Neuronal stem cell (in vitro differentiated cells): Measurements from ENCODE around the gene DGAT2.

Experiments used
- DNase-seq: peaks from one replicate; pipeline ENCODE4 v3.0.0-alpha.2; 2013; ENCODE audit warnings: low spot score
- H2AFZ ChIP-seq: one replicate; pipeline ENCODE4 v1.6.1; 2013; ENCODE audit warnings: mild to moderate bottlenecking, low read length, inconsistent platforms
- H2AK5ac ChIP-seq: 2 replicates; pipeline ENCODE4 v1.6.1; 2013; ENCODE audit warnings: low read depth, mild to moderate bottlenecking, inconsistent platforms, low read length, moderate library complexity, mixed read lengths
- H2BK120ac ChIP-seq: 2 replicates; pipeline ENCODE4 v1.6.1; 2013; ENCODE audit warnings: low read depth, mild to moderate bottlenecking, inconsistent platforms, low read length, moderate library complexity, mixed read lengths
- H2BK12ac ChIP-seq: one replicate; pipeline ENCODE4 v1.6.1; 2013; ENCODE audit warnings: low read length, inconsistent platforms
- H2BK15ac ChIP-seq: 2 replicates; pipeline ENCODE4 v1.6.1; 2013; ENCODE audit warnings: mild to moderate bottlenecking, low read length, inconsistent platforms, mixed read lengths
- H2BK5ac ChIP-seq: one replicate; pipeline ENCODE4 v1.6.1; 2013; ENCODE audit warnings: inconsistent platforms, mild to moderate bottlenecking, low read length, moderate library complexity
- H3K14ac ChIP-seq: one replicate; pipeline ENCODE4 v1.6.1; 2013; ENCODE audit warnings: low read length, inconsistent platforms
- H3K18ac ChIP-seq: 2 replicates; pipeline ENCODE4 v1.6.1; 2013; ENCODE audit warnings: low read length, inconsistent platforms
- H3K23ac ChIP-seq: 2 replicates; pipeline ENCODE4 v1.6.1; 2013; ENCODE audit warnings: low read depth, mild to moderate bottlenecking, mixed read lengths, low read length, inconsistent platforms; ENCODE audit not compliant: poor library complexity
- H3K27ac ChIP-seq: replicated peaks from 3 replicates; pipeline ENCODE4 v1.5.1; 2013; ENCODE audit warnings: low read length, inconsistent platforms
- H3K27me3 ChIP-seq, 3 experiments: 2 replicates each; pipeline ENCODE4 v1.6.1; 2013; ENCODE audit warnings: low read length in 3 of 3, mild to moderate bottlenecking in 2 of 3, inconsistent platforms in 1 of 3, low read depth in 1 of 3, mixed read lengths in 1 of 3, moderate library complexity in 1 of 3; ENCODE audit not compliant: control insufficient read depth in 3 of 3, insufficient read depth in 3 of 3
- H3K36me3 ChIP-seq, 2 donors: replicated peaks in 1 of 2; 2 replicates each; pipeline ENCODE4 v1.6.1; 2013; ENCODE audit warnings: low read length in 2 of 2; ENCODE audit not compliant: control insufficient read depth in 2 of 2, insufficient read depth in 2 of 2
- H3K4ac ChIP-seq: 2 replicates; pipeline ENCODE4 v1.6.1; 2013; ENCODE audit warnings: inconsistent platforms, mild to moderate bottlenecking, low read length, moderate library complexity
- H3K4me1 ChIP-seq, 2 donors: 1 replicate in 1 of 2; 2 replicates in 1 of 2; pipeline ENCODE4 v1.6.1; 2013; ENCODE audit warnings: low read length in 2 of 2, low read depth in 1 of 2; ENCODE audit not compliant: control insufficient read depth in 2 of 2, insufficient read depth in 1 of 2
- H3K4me2 ChIP-seq: one replicate; pipeline ENCODE4 v1.6.1; 2013; ENCODE audit warnings: mild to moderate bottlenecking, low read length, inconsistent platforms; ENCODE audit not compliant: insufficient read depth, poor library complexity, severe bottlenecking
- H3K4me3 ChIP-seq, 2 donors: 2 replicates each; pipeline ENCODE4 v1.5.1; 2013; ENCODE audit warnings: low read length in 2 of 2, mild to moderate bottlenecking in 2 of 2, inconsistent platforms in 1 of 2, moderate library complexity in 1 of 2
- H3K79me1 ChIP-seq: one replicate; pipeline ENCODE4 v1.6.1; 2013; ENCODE audit warnings: low read depth, mild to moderate bottlenecking, inconsistent platforms, low read length, moderate library complexity
- H3K9ac ChIP-seq: one replicate; pipeline ENCODE4 v1.6.1; 2013; ENCODE audit warnings: mild to moderate bottlenecking, low read depth, low read length, inconsistent platforms; ENCODE audit not compliant: poor library complexity
- H3K9me3 ChIP-seq, 2 donors: replicated peaks in 1 of 2; 2 replicates each; pipeline versions ENCODE3 to v1.6.1; 2013; ENCODE audit warnings: low read length in 2 of 2, mild to moderate bottlenecking in 2 of 2, inconsistent platforms in 1 of 2, low read depth in 1 of 2, mixed read lengths in 1 of 2, moderate library complexity in 1 of 2; ENCODE audit not compliant: control insufficient read depth in 2 of 2, insufficient read depth in 1 of 2
- H4K8ac ChIP-seq: one replicate; pipeline ENCODE4 v1.6.1; 2013; ENCODE audit warnings: low read depth, mild to moderate bottlenecking, inconsistent platforms, low read length, moderate library complexity
- H4K91ac ChIP-seq: one replicate; pipeline ENCODE4 v1.6.1; 2013; ENCODE audit warnings: low read length, low read depth, mild to moderate bottlenecking, inconsistent platforms; ENCODE audit not compliant: poor library complexity
- WGBS, 2 donors: extraction: QIAGEN DNeasy Blood & Tissue Kit; methylation state at CpG; one replicate each; pipeline ENCODE4 v1.1.7; 2013; ENCODE audit warnings: missing lambda C conversion rate in 2 of 2, mixed read lengths in 1 of 2; ENCODE audit not compliant: insufficient read length in 2 of 2, insufficient replicate concordance in 1 of 2; ENCODE audit errors: extremely low coverage in 2 of 2; 5-methylcytosine and 5-hydroxymethylcytosine counted together

DGAT2 gene

GRCh38 chr11:75762158-75762557 is 6.4 kb upstream of the DGAT2 start:
- Histone ChIP-seq H3K79me1 (no peaks in the 10 kb centered on the region), H2AK5ac (no peak overlapping the region), H3K14ac (no peak overlapping the region), H3K9ac (no peak overlapping the region), H2BK5ac (no peak overlapping the region), H4K91ac (no peak overlapping the region), H3K4ac (no peak overlapping the region), H3K4me3 (no peak overlapping the region), H2BK12ac (no peak overlapping the region), H2BK15ac (no peak overlapping the region), H4K8ac (no peak overlapping the region), H3K27ac (no peak overlapping the region), H3K36me3 (no peaks in the 10 kb centered on the region), H3K9me3 (peaks cover 0 to 1% of the 10 kb centered on the region in 2 donors), H2BK120ac (no peak overlapping the region), H3K23ac (no peak overlapping the region), H3K4me2 (no peak overlapping the region), H3K27me3 (peaks cover 0 to 34% (median 0%) of the 10 kb centered on the region in 3 experiments), H2AFZ (no peak overlapping the region), H3K18ac (peak overlapping the region; percentile 13), H3K4me1 (peaks cover 2 to 6% of the 10 kb centered on the region in 2 donors)
- no CpG with 5 or more reads among the region's 8 CpGs for whole genome bisulfite sequencing, 2 donors
- DNase-seq = no peak

DNA sequence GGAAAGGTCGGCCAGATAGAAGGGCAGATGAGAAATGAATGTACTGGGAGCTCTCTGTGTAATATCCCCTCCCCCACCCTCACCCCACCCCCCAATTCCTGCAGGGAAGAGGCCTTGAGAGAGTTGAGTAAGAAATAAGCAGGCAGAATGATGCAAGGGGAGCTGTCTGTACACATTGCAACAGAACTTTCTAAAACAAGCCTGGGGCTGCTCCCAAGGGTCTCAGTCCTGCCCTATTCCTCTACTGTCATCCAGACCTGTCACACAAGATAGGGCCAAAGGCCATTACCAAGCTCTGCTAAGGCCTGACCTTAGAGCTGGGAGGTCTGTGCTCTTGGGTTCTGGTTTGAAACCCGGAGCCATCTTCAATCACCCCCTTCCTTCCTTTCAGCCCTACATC is 5.7 kb upstream of the DGAT2 start:
- Histone ChIP-seq H3K4me3 (no peak overlapping the region), H2AFZ (no peak overlapping the region), H2AK5ac (no peak overlapping the region), H3K79me1 (no peaks in the 10 kb centered on the region), H3K9ac (no peak overlapping the region), H3K36me3 (no peaks in the 10 kb centered on the region), H4K91ac (no peak overlapping the region), H2BK15ac (no peak overlapping the region), H4K8ac (no peak overlapping the region), H3K23ac (no peak overlapping the region), H3K18ac (no peak overlapping the region), H3K27ac (no peak overlapping the region), H3K9me3 (peaks cover 0 to 1% of the 10 kb centered on the region in 2 donors), H3K14ac (no peak overlapping the region), H3K4ac (no peak overlapping the region), H3K4me1 (peaks cover 2 to 8% of the 10 kb centered on the region in 2 donors), H3K4me2 (no peak overlapping the region), H2BK12ac (no peak overlapping the region), H2BK5ac (no peak overlapping the region), H3K27me3 (peaks cover 0 to 42% (median 4%) of the 10 kb centered on the region in 3 experiments), H2BK120ac (no peak overlapping the region)
- WGBS, 2 donors = no CpG with 5 or more reads among the region's 2 CpGs
- no peak for DNase-seq

DNA sequence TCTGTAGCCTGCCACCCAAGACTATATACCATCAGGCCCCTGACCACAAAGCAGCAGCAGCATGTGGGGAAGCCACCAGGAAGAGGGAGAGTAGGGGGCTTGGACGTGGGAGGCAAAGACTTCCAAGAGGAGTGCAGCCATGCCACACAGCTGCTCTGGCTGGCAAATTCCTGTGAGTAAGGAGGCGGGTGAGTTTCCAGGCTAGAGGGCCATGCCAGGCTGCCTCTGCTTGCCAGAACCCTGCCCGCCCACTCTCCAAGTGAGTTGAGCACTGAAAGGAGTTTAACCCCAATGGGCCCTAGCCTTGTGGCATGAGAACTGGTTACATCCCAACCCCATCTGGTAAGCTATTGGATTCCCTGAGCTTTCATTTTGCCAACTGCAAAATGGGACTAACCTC is 4.7 kb upstream of the DGAT2 start:
- Histone ChIP-seq H3K23ac (no peak overlapping the region), H4K91ac (no peak overlapping the region), H3K4me3 (no peak overlapping the region), H2AFZ (no peak overlapping the region), H3K14ac (no peak overlapping the region), H4K8ac (no peak overlapping the region), H3K4ac (no peak overlapping the region), H3K4me2 (no peak overlapping the region), H2BK12ac (no peak overlapping the region), H3K9me3 (peaks cover 0 to 1% of the 10 kb centered on the region in 2 donors), H3K18ac (no peak overlapping the region), H3K9ac (no peak overlapping the region), H2AK5ac (no peak overlapping the region), H2BK120ac (no peak overlapping the region), H3K27ac (no peak overlapping the region), H3K79me1 (no peaks in the 10 kb centered on the region), H2BK5ac (no peak overlapping the region), H3K4me1 (peaks cover 5 to 11% of the 10 kb centered on the region in 2 donors), H2BK15ac (no peak overlapping the region), H3K36me3 (no peaks in the 10 kb centered on the region), H3K27me3 (peaks cover 4 to 51% (median 14%) of the 10 kb centered on the region in 3 experiments)
- WGBS, 2 donors = no CpG with 5 or more reads among the region's 3 CpGs
- no peak for DNase-seq

DNA sequence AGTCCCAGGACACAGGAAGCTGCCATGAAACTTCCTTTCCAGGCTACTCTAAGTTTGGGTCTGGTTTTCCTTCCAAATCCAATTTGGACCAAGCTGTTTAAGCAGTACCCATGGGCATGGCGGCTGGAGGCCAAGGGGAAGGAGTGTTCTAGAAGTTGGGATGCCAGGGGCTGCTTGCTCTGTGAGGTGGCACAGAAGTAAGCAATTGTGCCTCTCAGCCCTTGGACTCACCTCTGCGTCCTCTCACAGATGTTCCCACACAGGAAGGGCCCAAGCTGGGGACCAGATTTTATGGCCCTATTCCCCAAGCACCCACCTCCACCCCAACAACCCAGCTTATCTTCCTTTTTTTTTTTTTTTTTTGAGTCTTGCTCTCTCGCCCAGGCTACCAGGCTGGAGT is 3.5 kb upstream of the DGAT2 start:
- H2BK5ac ChIP-seq = no peak overlapping the region
- H3K4ac ChIP-seq = no peak overlapping the region
- no CpG with 5 or more reads among the region's 3 CpGs for WGBS, 2 donors
- DNase-seq = no peak
- H3K27me3 ChIP-seq = peaks cover 10 to 63% (median 25%) of the 10 kb centered on the region in 3 experiments
- no peak overlapping the region for H2AK5ac ChIP-seq
- no peaks in the 10 kb centered on the region for H3K79me1 ChIP-seq
- no peak overlapping the region for H3K18ac ChIP-seq
- no peak overlapping the region for H2BK15ac ChIP-seq
- H3K14ac ChIP-seq = no peak overlapping the region
- no peak overlapping the region for H2AFZ ChIP-seq
- no peak overlapping the region for H3K23ac ChIP-seq
- peaks cover 5 to 14% of the 10 kb centered on the region in 2 donors for H3K4me1 ChIP-seq
- H2BK120ac ChIP-seq = no peak overlapping the region
- H3K4me3 ChIP-seq = no peak overlapping the region
- H4K8ac ChIP-seq = no peak overlapping the region
- no peak overlapping the region for H2BK12ac ChIP-seq
- H4K91ac ChIP-seq = no peak overlapping the region
- H3K4me2 ChIP-seq = no peak overlapping the region
- H3K9me3 ChIP-seq = peaks cover 0 to 1% of the 10 kb centered on the region in 2 donors
- no peak overlapping the region for H3K9ac ChIP-seq
- H3K36me3 ChIP-seq = no peaks in the 10 kb centered on the region
- no peak overlapping the region for H3K27ac ChIP-seq
